MM.1S (cell line): Measurements from ENCODE around the gene TMEM186.

ENCODE experiments used
- DNase-seq: peaks from one replicate; pipeline ENCODE4 v3.0.0-alpha.2; 2015
- H2AFZ ChIP-seq: fragments of 300-600 bp; sonication (generic); 2 replicates; pipeline ENCODE4 v1.6.0; 2016; ENCODE audit warnings: antibody characterized with exemption, low read length
- H3F3A ChIP-seq: fragments of 300-600 bp; sonication (generic); 2 replicates; pipeline ENCODE4 v1.6.1; 2016; ENCODE audit warnings: mild to moderate bottlenecking, antibody characterized with exemption, low read length, moderate library complexity, mixed read lengths; ENCODE audit not compliant: insufficient read depth
- H3K27ac ChIP-seq: fragments of 300-600 bp; sonication (generic); 2 replicates; pipeline ENCODE4 v1.5.1; 2016; ENCODE audit warnings: mild to moderate bottlenecking, low read length
- H3K27me3 ChIP-seq: fragments of 300-600 bp; sonication (generic); replicated peaks from 2 replicates; pipeline ENCODE4 v1.6.0; 2016; ENCODE audit warnings: low read length; ENCODE audit not compliant: insufficient read depth
- H3K36me3 ChIP-seq: fragments of 300-600 bp; sonication (generic); replicated peaks from 2 replicates; pipeline ENCODE4 v1.6.1; 2016; ENCODE audit warnings: mild to moderate bottlenecking, low read length, mixed read lengths; ENCODE audit not compliant: insufficient read depth
- H3K4me1 ChIP-seq: fragments of 300-600 bp; sonication (generic); 2 replicates; pipeline ENCODE4 v1.6.1; 2016; ENCODE audit warnings: low read length, mixed read lengths
- H3K4me2 ChIP-seq: fragments of 300-600 bp; sonication (generic); 2 replicates; pipeline ENCODE4 v1.6.0; 2016; ENCODE audit warnings: low read depth, low read length
- H3K4me3 ChIP-seq: fragments of 300-600 bp; sonication (generic); 2 replicates; pipeline ENCODE4 v1.5.1; 2016; ENCODE audit warnings: low read length, mixed read lengths
- H3K79me2 ChIP-seq: fragments of 300-600 bp; sonication (generic); 2 replicates; pipeline ENCODE4 v1.6.1; 2016; ENCODE audit warnings: mixed run types, low read length, mixed read lengths
- H3K9ac ChIP-seq: fragments of 300-600 bp; sonication (generic); 2 replicates; pipeline ENCODE4 v1.6.1; 2016; ENCODE audit warnings: low read length, mixed read lengths
- H3K9me2 ChIP-seq: fragments of 300-600 bp; sonication (generic); replicated peaks from 2 replicates; pipeline ENCODE4 v1.6.1; 2016; ENCODE audit warnings: mild to moderate bottlenecking, low read length, mixed read lengths; ENCODE audit not compliant: insufficient read depth
- H3K9me3 ChIP-seq: fragments of 300-600 bp; sonication (generic); replicated peaks from 2 replicates; pipeline ENCODE4 v1.6.1; 2016; ENCODE audit warnings: mild to moderate bottlenecking, low read length, mixed read lengths; ENCODE audit not compliant: insufficient read depth
- H4K20me1 ChIP-seq: fragments of 300-600 bp; sonication (generic); 2 replicates; pipeline ENCODE4 v1.6.1; 2016; ENCODE audit warnings: mild to moderate bottlenecking, low read length, moderate library complexity, mixed read lengths; ENCODE audit not compliant: insufficient read depth
- EZH2 ChIP-seq: fragments of 300-600 bp; sonication (generic); optimal IDR thresholded peaks from 2 replicates; pipeline ENCODE3; 2017; ENCODE audit warnings: low read depth, mild to moderate bottlenecking, antibody characterized with exemption, low read length, mixed read lengths
- EZH2phosphoT487 ChIP-seq: fragments of 300-600 bp; sonication (generic); IDR thresholded peaks from 2 replicates; pipeline ENCODE4 v1.6.1; 2018; ENCODE audit warnings: antibody characterized with exemption, low read length
- TF ChIP-seq, protein P1 (sequence below): fragments of 300-600 bp; sonication (generic); IDR thresholded peaks from 2 replicates; pipeline ENCODE4 v1.5.1; 2016; ENCODE audit warnings: antibody characterized with exemption, low read length, mixed read lengths

TMEM186 gene

DNA sequence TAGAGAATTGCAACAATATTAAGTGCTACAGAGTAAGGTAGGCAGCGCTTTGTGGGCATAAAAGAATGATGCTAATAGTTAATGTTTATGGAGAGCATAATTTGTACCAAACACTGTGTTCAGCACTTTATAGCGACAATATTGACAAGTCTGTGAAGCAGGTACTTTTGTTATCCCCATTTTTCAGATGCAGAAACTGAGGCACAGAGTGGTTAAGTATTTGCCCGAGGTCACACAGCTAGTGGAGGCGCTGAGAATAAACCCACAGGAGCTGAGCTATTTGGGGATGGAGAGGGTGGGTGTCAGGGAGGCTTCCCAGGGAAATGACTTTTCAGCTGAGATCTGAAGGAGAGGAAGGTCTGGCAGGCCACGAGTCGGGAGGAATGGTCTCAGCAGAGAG lies 39.4 kb downstream of the TMEM186 start:
- Histone ChIP-seq H3K79me2 (no peaks in the 10 kb centered on the region), H4K20me1 (no peaks in the 10 kb centered on the region), H3K4me1 (no peaks in the 10 kb centered on the region)

DNA sequence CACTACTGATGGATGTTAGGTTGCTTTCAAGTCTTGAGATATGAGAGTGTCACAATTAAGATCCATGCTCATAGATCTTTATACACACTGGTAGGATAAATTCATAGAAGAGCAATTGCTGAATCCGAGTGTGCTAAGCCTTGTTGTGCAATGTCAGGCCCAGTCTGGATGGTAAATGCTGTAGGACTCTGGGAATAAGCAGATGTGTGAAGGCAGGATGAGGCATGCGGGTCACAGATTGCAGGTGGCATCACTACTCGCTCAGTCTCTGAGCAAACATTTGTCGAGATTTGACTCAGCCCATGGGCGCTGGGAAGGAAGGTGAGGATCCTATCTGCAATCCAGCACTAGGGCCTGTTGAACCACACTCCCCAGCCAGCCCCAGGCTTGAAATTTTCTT lies 40.7 kb downstream of the TMEM186 start:
- H3K36me3 ChIP-seq, result no peaks in the 10 kb centered on the region
- H3K27ac ChIP-seq, result no peak overlapping the region
- H3K4me1 ChIP-seq, result no peaks in the 10 kb centered on the region
- TF ChIP-seq EZH2phosphoT487 (no peak), EZH2 (no peak)
- TF ChIP-seq, protein P1, sequence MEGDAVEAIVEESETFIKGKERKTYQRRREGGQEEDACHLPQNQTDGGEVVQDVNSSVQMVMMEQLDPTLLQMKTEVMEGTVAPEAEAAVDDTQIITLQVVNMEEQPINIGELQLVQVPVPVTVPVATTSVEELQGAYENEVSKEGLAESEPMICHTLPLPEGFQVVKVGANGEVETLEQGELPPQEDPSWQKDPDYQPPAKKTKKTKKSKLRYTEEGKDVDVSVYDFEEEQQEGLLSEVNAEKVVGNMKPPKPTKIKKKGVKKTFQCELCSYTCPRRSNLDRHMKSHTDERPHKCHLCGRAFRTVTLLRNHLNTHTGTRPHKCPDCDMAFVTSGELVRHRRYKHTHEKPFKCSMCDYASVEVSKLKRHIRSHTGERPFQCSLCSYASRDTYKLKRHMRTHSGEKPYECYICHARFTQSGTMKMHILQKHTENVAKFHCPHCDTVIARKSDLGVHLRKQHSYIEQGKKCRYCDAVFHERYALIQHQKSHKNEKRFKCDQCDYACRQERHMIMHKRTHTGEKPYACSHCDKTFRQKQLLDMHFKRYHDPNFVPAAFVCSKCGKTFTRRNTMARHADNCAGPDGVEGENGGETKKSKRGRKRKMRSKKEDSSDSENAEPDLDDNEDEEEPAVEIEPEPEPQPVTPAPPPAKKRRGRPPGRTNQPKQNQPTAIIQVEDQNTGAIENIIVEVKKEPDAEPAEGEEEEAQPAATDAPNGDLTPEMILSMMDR, result no peak
- no peak for DNase-seq
- no peaks in the 10 kb centered on the region for H3F3A ChIP-seq
- H3K27me3 ChIP-seq, result no peaks in the 10 kb centered on the region
- H3K79me2 ChIP-seq, result no peaks in the 10 kb centered on the region
- no peaks in the 10 kb centered on the region for H4K20me1 ChIP-seq
- H3K4me2 ChIP-seq, result no peak overlapping the region
- no peaks in the 10 kb centered on the region for H3K9me2 ChIP-seq
- H2AFZ ChIP-seq, result no peak overlapping the region
- H3K9ac ChIP-seq, result no peak overlapping the region
- no peaks in the 10 kb centered on the region for H3K9me3 ChIP-seq
- no peak overlapping the region for H3K4me3 ChIP-seq

More for the DNA sequence above, 39.4 kb downstream of the TMEM186 start:
- DNase-seq, result no peak
- Histone ChIP-seq H3K9ac (no peak overlapping the region), H3K4me3 (no peak overlapping the region), H3K9me2 (no peaks in the 10 kb centered on the region), H3K36me3 (no peaks in the 10 kb centered on the region), H3K4me2 (no peak overlapping the region), H3K27me3 (no peaks in the 10 kb centered on the region), H2AFZ (no peak overlapping the region), H3K27ac (no peak overlapping the region), H3F3A (no peaks in the 10 kb centered on the region), H3K9me3 (no peaks in the 10 kb centered on the region)
- TF ChIP-seq, protein P1, result no peak
- TF ChIP-seq EZH2phosphoT487 (no peak), EZH2 (no peak)

DNA sequence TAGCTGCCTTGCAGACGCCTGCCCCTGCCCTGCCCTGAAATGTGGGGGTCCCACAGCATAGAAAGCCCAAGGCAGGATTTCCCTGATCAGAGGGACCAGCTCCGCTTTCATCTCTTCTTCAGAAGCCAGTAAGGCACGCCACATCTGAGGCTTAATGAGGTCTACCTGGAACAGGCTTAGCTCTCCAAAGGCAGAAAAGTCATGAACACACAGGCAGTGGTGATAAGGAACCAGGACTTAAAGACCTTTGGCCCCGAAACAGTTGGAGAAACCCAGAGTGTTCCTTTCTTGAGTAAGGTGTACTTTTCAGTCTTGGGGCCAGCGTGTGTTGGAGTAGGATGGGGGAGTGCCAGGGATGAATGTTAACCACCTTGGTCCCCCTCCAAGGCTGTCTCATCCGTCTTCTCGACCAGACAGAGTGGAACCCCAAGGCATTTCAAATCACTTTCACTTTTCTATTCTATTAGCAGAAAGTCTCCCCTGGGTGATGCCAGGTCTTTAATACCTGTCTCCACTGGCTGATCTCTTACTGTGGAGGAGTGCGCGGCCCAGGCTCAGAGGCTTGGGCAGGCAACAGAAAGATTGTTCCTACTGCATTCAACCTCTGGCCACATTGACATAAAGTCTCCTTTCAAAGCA lies 43.9 kb downstream of the TMEM186 start:
- H3K9me3 ChIP-seq, result no peaks in the 10 kb centered on the region
- H2AFZ ChIP-seq, result no peak overlapping the region
- DNase-seq, result no peak
- H3K9me2 ChIP-seq, result no peaks in the 10 kb centered on the region
- no peaks in the 10 kb centered on the region for H3K79me2 ChIP-seq
- H3K4me3 ChIP-seq, result no peak overlapping the region
- no peak overlapping the region for H3K4me2 ChIP-seq
- H3K9ac ChIP-seq, result no peak overlapping the region
- TF ChIP-seq, protein P1, result no peak
- no peak for TF ChIP-seq EZH2
- TF ChIP-seq EZH2phosphoT487, result no peak
- no peaks in the 10 kb centered on the region for H3K36me3 ChIP-seq
- H3F3A ChIP-seq, result no peaks in the 10 kb centered on the region
- no peaks in the 10 kb centered on the region for H4K20me1 ChIP-seq
- H3K27ac ChIP-seq, result no peak overlapping the region
- no peaks in the 10 kb centered on the region for H3K27me3 ChIP-seq
- no peaks in the 10 kb centered on the region for H3K4me1 ChIP-seq
